ENCODE data around the gene SCNN1G. TPM values are rescaled to one million over a fixed set of nuclear protein-coding genes. Genes with fewer than 3 reads are reported as not detected.
A peak's percentile ranks its signal among the peaks of the same experiment; 100 is the strongest.
"Not testable (repeated sequence)": the region's sequence is repeated elsewhere in the genome, so short reads cannot be mapped to it uniquely, and the experiment has no call there.

Gene SCNN1G
- total RNA-seq, 1 donor from 2014 or later = not detected

DNA sequence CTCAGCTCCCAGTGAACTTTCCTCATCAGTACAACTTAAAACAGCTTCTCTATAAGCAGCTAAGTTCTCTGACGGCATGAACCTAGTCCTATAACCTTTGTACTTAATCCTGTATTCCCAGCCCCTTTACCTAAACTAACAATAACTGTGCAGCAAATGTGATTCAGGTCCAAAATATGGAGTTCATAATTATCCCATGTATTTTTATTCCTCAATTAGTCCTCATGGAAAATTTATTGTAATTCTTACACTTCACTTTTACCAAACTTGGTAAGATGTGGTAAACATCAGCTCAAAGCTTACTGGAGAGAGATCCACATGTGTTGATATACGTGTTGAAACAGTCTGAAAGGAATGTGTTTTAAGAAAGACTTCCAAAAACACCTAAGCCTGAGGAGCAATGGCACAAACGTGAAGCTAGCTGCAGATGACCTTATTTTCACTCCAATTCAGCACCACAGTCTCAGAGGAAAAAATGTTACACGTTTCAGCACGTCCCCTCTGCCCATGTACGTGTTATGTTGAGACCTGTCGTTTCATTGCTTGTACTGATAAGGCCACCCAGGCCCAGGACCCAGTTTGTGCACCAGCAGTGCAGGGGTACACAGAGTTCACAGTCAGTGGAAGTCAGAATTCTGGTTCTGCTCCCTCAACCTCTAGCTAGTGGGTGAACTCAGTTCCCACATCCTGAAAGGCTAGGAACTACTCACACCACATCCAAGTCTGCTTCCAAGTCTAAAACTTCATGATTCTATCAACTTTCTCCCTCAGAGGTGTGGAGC lies 40.4 kb upstream of the SCNN1G start:
- Histone ChIP-seq H3K4me1 (ENCODE audit: control insufficient read depth in 3 of 3, insufficient read depth in 3 of 3, low read length in 3 of 3) (peaks cover 16 to 25% (median 25%) of the 10 kb centered on the region in 3 donors), H3K4me3 (ENCODE audit: low read length in 3 of 3) (no peak overlapping the region), H3K9me3 (ENCODE audit: control insufficient read depth in 3 of 3, low read length in 3 of 3) (peaks cover 0 to 3% (median 0%) of the 10 kb centered on the region in 3 donors), H3K36me3 (ENCODE audit: control insufficient read depth in 3 of 3, insufficient read depth in 3 of 3, low read length in 3 of 3) (no peaks in the 10 kb centered on the region), H3K27ac (ENCODE audit: low read depth, low read length) (no peak overlapping the region), H3K9ac (ENCODE audit: low read depth in 1 of 3, low read length in 3 of 3) (peak overlapping the region in 1 of 3 donors; percentile 26), H3K27me3 (ENCODE audit: control insufficient read depth in 3 of 3, insufficient read depth in 3 of 3, low read length in 3 of 3) (no peaks in the 10 kb centered on the region)

DNA sequence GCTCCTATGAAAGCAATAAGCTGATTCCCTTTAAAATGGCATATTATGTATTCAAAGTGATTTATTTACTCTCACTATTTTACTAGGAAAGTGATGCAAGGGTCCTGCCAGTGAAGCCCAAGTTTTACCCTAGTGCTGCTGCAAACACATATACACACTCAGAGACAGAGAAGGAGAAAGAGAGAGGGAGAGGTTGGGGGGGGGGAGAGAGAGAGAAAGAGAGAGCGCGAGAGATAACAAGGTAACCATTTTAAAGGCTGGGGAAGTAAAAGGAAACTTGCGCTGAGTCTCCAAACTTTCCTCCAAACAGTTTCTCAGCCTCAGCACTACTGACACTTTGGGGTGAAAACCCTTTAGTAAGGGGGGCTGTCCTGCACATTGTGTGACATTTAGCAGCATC lies 39.2 kb upstream of the SCNN1G start:
- no peak overlapping the region for H3K4me3 ChIP-seq (ENCODE audit: low read length in 3 of 3)
- no peaks in the 10 kb centered on the region for H3K27me3 ChIP-seq (ENCODE audit: control insufficient read depth in 3 of 3, insufficient read depth in 3 of 3, low read length in 3 of 3)
- no peaks in the 10 kb centered on the region for H3K36me3 ChIP-seq (ENCODE audit: control insufficient read depth in 3 of 3, insufficient read depth in 3 of 3, low read length in 3 of 3)
- no peak overlapping the region for H3K9ac ChIP-seq (ENCODE audit: low read depth in 1 of 3, low read length in 3 of 3)
- peaks cover 0 to 2% (median 0%) of the 10 kb centered on the region in 3 donors for H3K9me3 ChIP-seq (ENCODE audit: control insufficient read depth in 3 of 3, low read length in 3 of 3)
- H3K27ac ChIP-seq (ENCODE audit: low read depth, low read length) = no peak overlapping the region
- H3K4me1 ChIP-seq (ENCODE audit: control insufficient read depth in 3 of 3, insufficient read depth in 3 of 3, low read length in 3 of 3) = peaks cover 22 to 36% (median 36%) of the 10 kb centered on the region in 3 donors

DNA sequence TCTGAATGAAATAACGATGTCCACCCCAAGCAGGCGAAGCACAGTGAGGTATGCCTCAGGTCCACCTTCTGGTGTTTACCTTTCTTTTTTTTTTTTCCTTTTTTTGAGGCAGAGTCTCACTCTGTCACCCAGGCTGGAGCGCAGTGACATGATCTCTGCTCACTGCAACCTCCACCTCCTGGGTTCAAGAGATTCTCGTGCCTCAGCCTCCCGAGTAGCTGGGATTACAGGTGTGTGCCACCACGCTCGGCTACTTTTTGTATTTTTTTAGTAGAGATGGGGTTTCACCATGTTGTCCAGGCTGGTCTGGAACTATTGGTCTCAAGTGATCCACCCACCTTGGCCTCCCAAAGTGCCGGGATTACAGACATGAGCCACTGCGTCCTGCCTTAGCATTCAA lies 38.2 kb upstream of the SCNN1G start:
- H3K9ac ChIP-seq (ENCODE audit: low read depth in 1 of 3, low read length in 3 of 3); H3K27me3 ChIP-seq (ENCODE audit: control insufficient read depth in 3 of 3, insufficient read depth in 3 of 3, low read length in 3 of 3); H3K9me3 ChIP-seq (ENCODE audit: control insufficient read depth in 3 of 3, low read length in 3 of 3); H3K27ac ChIP-seq (ENCODE audit: low read depth, low read length); H3K4me3 ChIP-seq (ENCODE audit: low read length in 3 of 3); H3K36me3 ChIP-seq (ENCODE audit: control insufficient read depth in 3 of 3, insufficient read depth in 3 of 3, low read length in 3 of 3): not testable (repeated sequence)
- H3K4me1 ChIP-seq (ENCODE audit: control insufficient read depth in 3 of 3, insufficient read depth in 3 of 3, low read length in 3 of 3) = peaks cover 24 to 38% (median 37%) of the 10 kb centered on the region in 3 donors

DNA sequence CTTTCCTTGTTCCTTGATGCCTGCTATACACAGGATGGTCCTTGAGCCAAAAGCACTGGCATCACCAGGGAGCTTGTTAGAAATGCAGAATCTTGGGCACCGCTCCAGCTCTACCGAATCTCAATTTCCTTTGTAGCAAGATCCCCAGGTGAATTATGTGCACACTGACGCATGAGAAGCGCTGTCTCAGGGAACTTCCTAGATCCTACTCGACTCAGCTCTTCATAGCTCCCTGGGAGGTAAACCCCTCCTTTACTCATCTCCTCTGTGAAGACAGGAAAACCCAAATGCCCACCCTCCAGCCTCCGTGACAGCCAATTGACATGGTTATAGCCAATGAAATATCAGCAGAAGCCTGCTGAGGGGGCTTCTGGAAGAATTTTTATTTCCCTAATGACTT lies 37.4 kb upstream of the SCNN1G start:
- Histone ChIP-seq H3K4me3 (ENCODE audit: low read length in 3 of 3) (no peak overlapping the region), H3K27ac (ENCODE audit: low read depth, low read length) (no peak overlapping the region), H3K9me3 (ENCODE audit: control insufficient read depth in 3 of 3, low read length in 3 of 3) (no peaks in the 10 kb centered on the region), H3K27me3 (ENCODE audit: control insufficient read depth in 3 of 3, insufficient read depth in 3 of 3, low read length in 3 of 3) (no peaks in the 10 kb centered on the region), H3K9ac (ENCODE audit: low read depth in 1 of 3, low read length in 3 of 3) (no peak overlapping the region), H3K36me3 (ENCODE audit: control insufficient read depth in 3 of 3, insufficient read depth in 3 of 3, low read length in 3 of 3) (no peaks in the 10 kb centered on the region), H3K4me1 (ENCODE audit: control insufficient read depth in 3 of 3, insufficient read depth in 3 of 3, low read length in 3 of 3) (peaks cover 29 to 42% (median 40%) of the 10 kb centered on the region in 3 donors)

DNA sequence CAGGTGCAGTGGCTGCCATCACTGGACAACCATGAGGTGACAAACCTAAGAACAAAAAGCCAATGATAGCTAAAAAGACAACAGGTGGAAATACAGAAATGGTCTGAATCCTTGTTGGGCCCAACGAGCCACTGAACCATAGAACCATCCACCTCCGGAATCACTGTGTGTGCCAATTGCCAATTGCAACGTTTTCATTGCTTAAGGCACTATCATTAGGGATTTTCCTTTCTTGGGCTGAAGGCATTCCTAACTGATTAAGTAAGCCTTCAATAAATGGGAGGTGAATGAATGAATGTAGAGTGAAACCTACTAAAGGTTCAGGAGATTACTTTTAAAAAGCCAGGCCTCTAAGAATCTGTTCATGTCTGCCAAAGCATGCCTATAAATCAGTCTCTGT lies 36.9 kb upstream of the SCNN1G start:
- Histone ChIP-seq H3K27me3 (ENCODE audit: control insufficient read depth in 3 of 3, insufficient read depth in 3 of 3, low read length in 3 of 3) (no peaks in the 10 kb centered on the region), H3K9ac (ENCODE audit: low read depth in 1 of 3, low read length in 3 of 3) (no peak overlapping the region), H3K4me1 (ENCODE audit: control insufficient read depth in 3 of 3, insufficient read depth in 3 of 3, low read length in 3 of 3) (peaks cover 29 to 42% (median 40%) of the 10 kb centered on the region in 3 donors), H3K27ac (ENCODE audit: low read depth, low read length) (no peak overlapping the region), H3K9me3 (ENCODE audit: control insufficient read depth in 3 of 3, low read length in 3 of 3) (no peaks in the 10 kb centered on the region), H3K36me3 (ENCODE audit: control insufficient read depth in 3 of 3, insufficient read depth in 3 of 3, low read length in 3 of 3) (no peaks in the 10 kb centered on the region), H3K4me3 (ENCODE audit: low read length in 3 of 3) (no peak overlapping the region)

DNA sequence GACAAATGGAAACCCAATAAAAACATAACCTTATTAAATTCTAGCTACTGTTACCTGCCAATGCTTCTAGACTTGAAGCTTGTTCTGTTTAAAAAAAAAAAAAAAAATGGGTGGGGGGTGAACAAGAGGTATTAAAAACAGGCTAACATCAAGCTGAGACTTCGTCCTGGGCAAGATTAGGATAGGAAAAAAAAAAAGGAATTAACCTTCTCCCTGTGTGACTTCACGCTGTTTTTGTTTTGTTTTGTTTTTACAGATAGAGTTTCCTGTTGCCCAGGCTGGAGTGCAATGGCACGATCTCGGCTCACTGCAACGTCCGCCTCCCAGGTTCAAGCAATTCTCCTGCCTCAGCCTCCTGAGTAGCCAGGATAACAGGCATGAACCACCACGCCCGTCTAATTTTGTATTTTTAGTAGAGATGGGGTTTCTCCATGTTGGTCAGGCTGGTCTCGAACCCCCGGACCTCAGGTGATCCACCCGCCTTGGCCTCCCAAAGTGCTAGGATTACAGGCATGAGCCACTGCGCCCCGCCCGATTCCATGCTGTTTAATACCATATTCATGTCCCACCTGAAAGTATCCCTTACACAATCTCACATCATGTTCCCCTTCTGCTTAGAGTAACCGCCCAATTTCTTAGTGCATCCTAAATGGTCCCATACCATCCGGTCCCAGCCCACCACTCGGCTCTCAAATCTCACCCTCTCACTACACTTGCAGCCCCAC lies 35.5 kb upstream of the SCNN1G start:
- no peak overlapping the region for H3K27ac ChIP-seq (ENCODE audit: low read depth, low read length)
- H3K9me3 ChIP-seq (ENCODE audit: control insufficient read depth in 3 of 3, low read length in 3 of 3) = no peaks in the 10 kb centered on the region
- no peaks in the 10 kb centered on the region for H3K27me3 ChIP-seq (ENCODE audit: control insufficient read depth in 3 of 3, insufficient read depth in 3 of 3, low read length in 3 of 3)
- H3K4me3 ChIP-seq (ENCODE audit: low read length in 3 of 3) = peak overlapping the region in 1 of 3 donors; percentile 35
- H3K9ac ChIP-seq (ENCODE audit: low read depth in 1 of 3, low read length in 3 of 3) = no peak overlapping the region
- H3K36me3 ChIP-seq (ENCODE audit: control insufficient read depth in 3 of 3, insufficient read depth in 3 of 3, low read length in 3 of 3) = no peaks in the 10 kb centered on the region
- H3K4me1 ChIP-seq (ENCODE audit: control insufficient read depth in 3 of 3, insufficient read depth in 3 of 3, low read length in 3 of 3) = peaks cover 26 to 42% (median 40%) of the 10 kb centered on the region in 3 donors

DNA sequence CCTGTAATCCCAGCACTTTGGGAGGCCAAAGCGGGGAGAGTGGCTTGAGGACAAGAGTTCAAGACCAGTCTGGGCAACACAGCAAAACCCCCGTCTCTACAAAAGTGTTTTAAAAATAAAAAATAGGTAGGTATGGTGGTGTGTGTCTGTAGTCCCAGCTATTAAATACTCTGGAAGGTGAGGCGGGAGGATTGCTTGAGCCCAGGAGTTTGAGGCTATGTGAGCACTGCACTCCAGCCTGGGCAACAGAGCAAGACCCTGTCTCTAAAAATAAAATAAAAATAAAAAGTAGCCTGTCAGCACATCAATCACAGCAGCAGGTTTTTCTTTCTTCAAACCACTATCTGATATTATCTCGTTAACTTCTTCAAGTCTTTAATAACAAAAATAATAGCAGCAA lies 34.9 kb upstream of the SCNN1G start:
- peaks cover 26 to 36% (median 36%) of the 10 kb centered on the region in 3 donors for H3K4me1 ChIP-seq (ENCODE audit: control insufficient read depth in 3 of 3, insufficient read depth in 3 of 3, low read length in 3 of 3)
- no peak overlapping the region for H3K27ac ChIP-seq (ENCODE audit: low read depth, low read length)
- H3K9me3 ChIP-seq (ENCODE audit: control insufficient read depth in 3 of 3, low read length in 3 of 3) = no peaks in the 10 kb centered on the region
- H3K4me3 ChIP-seq (ENCODE audit: low read length in 3 of 3) = peak overlapping the region; percentile 70 to 81 (median 75)
- no peaks in the 10 kb centered on the region for H3K36me3 ChIP-seq (ENCODE audit: control insufficient read depth in 3 of 3, insufficient read depth in 3 of 3, low read length in 3 of 3)
- H3K27me3 ChIP-seq (ENCODE audit: control insufficient read depth in 3 of 3, insufficient read depth in 3 of 3, low read length in 3 of 3) = no peaks in the 10 kb centered on the region
- H3K9ac ChIP-seq (ENCODE audit: low read depth in 1 of 3, low read length in 3 of 3) = no peak overlapping the region

DNA sequence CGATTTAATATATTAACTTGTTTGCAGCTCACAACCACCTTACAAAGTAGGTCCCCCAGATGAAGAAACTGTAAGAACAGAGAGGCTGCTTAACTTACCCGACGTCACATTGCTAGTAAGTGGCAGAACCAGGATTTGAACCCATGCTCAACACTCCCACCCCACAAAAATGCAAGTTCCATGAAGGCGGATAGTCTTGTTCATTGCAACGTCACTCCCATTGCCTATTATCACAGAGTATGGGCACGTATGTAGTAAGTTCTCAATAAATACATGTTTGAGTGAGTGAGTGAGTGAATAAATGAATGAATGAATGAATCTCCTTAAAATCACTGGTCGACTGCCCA lies 34.4 kb upstream of the SCNN1G start:
- peaks cover 26 to 37% (median 36%) of the 10 kb centered on the region in 3 donors for H3K4me1 ChIP-seq (ENCODE audit: control insufficient read depth in 3 of 3, insufficient read depth in 3 of 3, low read length in 3 of 3)
- H3K27ac ChIP-seq (ENCODE audit: low read depth, low read length) = peak overlapping the region; percentile 54
- peak overlapping the region; percentile 63 to 81 (median 68) for H3K9ac ChIP-seq (ENCODE audit: low read depth in 1 of 3, low read length in 3 of 3)

DNA sequence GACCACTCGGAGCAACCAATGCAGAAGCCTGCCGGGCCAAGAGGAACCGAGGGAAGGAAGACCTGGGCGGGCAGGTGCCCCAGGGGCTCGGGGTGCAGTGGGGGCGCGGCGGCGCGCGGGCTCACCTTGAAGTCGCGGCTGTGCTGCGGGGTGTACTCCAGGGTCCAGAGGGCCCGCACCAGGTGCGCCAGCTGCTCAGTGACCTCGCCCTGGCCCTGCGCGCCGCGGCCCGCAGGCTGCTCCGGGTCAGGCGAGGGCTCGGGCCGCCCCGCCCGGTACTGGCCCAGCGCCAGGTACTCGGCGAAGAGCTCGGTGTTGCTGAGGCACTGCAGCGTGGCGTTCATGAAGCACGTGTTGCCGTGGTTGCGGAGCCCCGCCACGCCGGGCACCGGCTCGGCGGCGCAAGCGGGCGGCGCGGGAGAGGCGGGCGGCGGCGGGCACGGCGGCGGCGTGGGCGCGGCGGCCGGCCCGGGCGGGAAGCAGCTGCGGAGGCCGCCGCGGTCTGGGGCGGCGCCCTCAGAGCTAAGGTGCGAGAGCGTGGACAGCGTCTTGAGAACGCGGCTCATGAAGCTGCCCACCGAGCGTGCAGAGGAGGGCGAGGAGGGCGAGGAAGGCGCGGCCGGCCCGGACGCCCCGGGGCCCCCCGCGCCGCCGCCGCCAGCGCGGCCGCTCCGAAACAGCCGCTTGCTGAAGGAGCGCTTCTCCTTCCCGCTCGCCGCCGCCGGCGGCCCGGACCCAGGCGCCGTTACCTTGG lies 33.9 kb upstream of the SCNN1G start:
- no peaks in the 10 kb centered on the region for H3K27me3 ChIP-seq (ENCODE audit: control insufficient read depth in 3 of 3, insufficient read depth in 3 of 3, low read length in 3 of 3)
- no peaks in the 10 kb centered on the region for H3K9me3 ChIP-seq (ENCODE audit: control insufficient read depth in 3 of 3, low read length in 3 of 3)
- H3K4me1 ChIP-seq (ENCODE audit: control insufficient read depth in 3 of 3, insufficient read depth in 3 of 3, low read length in 3 of 3) = peaks cover 26 to 36% (median 32%) of the 10 kb centered on the region in 3 donors
- H3K9ac ChIP-seq (ENCODE audit: low read depth in 1 of 3, low read length in 3 of 3) = peak overlapping the region; percentile 63 to 81 (median 68)
- H3K27ac ChIP-seq (ENCODE audit: low read depth, low read length) = peak overlapping the region; percentile 54
- no peaks in the 10 kb centered on the region for H3K36me3 ChIP-seq (ENCODE audit: control insufficient read depth in 3 of 3, insufficient read depth in 3 of 3, low read length in 3 of 3)
- peak overlapping the region; percentile 70 to 81 (median 75) for H3K4me3 ChIP-seq (ENCODE audit: low read length in 3 of 3)

More for the DNA sequence above, 34.4 kb upstream of the SCNN1G start:
- no peaks in the 10 kb centered on the region for H3K27me3 ChIP-seq (ENCODE audit: control insufficient read depth in 3 of 3, insufficient read depth in 3 of 3, low read length in 3 of 3)
- H3K4me3 ChIP-seq (ENCODE audit: low read length in 3 of 3) = peak overlapping the region; percentile 70 to 81 (median 75)
- H3K9me3 ChIP-seq (ENCODE audit: control insufficient read depth in 3 of 3, low read length in 3 of 3) = no peaks in the 10 kb centered on the region
- H3K36me3 ChIP-seq (ENCODE audit: control insufficient read depth in 3 of 3, insufficient read depth in 3 of 3, low read length in 3 of 3) = no peaks in the 10 kb centered on the region
